ENCODE measurements around the gene STAT3. TPM values are rescaled to one million over a fixed set of nuclear protein-coding genes. Genes with fewer than 3 reads are reported as not detected.
"Not testable (repeated sequence)": the region's sequence is repeated elsewhere in the genome, so short reads cannot be mapped to it uniquely, and the experiment has no call there.

The STAT3 gene
- total RNA-seq, 1 donor from 2014 or later = 68.8 TPM

DNA sequence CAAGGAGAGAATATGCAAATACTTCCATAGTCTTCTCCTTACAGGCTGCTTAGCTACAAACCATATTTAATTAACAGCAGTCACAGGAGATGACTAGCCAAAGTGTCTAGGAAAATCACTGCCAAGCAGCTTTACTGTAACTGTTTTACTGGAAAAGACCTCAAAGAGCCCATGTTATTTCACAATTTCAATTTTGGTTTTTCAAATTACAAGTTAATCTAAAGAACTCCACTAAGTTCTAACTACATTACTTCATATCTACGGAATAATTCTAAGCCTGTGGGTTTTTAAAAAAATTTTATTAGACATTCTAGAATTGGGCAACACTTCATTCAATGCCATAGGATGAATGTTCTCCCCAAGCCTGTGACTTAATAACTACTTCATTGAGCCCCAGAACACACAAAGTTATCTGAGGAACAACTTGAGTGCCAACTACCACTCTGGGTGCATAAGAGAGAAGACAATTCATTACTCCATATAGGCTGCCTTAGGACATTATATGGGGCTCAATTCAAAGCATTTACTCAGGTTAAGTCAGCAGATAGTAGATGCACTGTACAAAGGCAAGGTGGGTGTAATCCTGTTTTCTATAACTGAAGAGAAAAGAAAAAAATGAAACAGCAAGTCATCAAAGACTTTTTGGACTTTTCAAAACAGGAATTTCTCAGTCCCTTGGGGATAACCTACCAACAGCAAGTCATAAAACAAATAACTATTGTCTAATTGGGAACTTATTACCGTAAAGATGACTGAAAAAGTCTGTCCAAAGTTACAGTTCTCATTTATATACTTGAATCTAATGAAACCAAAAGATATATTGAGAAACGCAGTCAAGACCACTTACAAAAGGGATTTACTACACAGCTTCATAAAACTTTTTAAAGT lies 33.0 kb downstream of the STAT3 start:
- no peak for DNase-seq (ENCODE audit: low read depth in 2 of 2)

DNA sequence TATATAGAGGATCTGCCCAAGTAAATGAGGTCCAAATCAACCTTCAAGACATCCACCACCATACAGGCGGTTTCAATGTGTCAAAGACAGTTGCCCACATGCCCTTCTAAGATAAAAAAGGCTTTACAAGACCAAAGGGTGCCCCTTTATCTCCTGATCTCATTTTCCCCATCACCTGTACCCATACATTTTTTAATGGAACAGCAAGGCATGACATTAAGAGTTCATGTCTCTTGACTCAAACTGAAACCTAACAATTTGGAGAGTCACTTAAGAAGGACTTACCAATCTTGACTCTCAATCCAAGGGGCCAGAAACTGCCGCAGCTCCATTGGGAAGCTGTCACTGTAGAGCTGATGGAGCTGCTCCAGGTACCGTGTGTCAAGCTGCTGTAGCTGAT lies 40.1 kb downstream of the STAT3 start:
- DNase-seq (ENCODE audit: low read depth in 2 of 2) = no peak

DNA sequence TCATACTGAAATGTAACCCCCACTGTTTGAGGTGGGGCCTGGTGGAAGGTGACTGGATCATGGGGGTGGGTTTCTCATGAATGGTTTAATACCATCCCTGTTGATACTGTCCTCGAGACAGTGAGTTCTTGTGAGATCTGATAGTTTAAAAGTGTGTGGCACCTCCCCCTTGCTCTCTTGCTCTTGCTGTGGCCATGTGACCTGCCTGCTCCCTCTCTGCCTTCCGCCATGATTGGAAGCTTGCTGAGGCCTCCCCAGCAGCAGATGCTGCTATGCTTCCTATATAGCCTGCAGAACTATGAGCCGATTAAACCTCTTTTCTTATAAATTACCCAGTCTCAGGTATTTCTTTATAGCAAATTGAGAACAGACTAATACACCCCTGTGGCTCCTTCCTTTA lies 40.6 kb downstream of the STAT3 start:
- DNase-seq (ENCODE audit: low read depth in 2 of 2) = no peak

DNA sequence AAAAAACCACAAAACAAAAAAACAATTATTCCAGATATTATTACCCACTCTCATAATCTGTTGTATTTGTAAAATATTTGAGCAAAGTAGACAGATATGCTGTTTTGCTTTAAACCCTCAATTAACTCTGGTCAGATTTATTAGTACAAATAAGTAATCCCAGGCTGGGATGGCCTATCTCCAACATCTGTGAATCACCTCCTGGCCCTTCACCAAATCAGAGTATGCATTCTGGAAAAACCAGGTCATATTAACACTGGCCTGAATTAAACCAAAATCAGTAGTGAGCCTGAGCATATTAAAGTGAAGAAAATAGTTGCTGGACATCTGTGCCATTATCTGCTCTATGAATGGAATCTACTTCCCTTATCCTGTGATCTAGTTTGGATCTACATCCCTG lies 41.0 kb downstream of the STAT3 start:
- peak; percentile 76 to 79 for DNase-seq (ENCODE audit: low read depth in 2 of 2)

DNA sequence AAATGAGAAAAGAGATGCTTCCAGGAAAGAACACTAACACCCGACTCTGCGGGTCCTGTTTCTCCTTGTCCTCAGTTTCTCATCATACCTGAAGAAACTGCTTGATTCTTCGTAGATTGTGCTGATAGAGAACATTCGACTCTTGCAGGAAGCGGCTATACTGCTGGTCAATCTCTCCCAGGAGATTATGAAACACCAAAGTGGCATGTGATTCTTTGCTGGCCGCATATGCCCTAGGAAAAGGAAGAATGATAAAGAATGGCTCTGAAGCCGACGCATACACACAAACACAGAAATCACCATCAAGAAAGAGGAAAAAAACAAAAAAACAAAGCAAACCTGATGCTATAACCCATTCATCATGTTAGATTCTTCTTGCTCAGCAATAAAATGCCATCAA lies 41.8 kb downstream of the STAT3 start:
- DNase-seq (ENCODE audit: low read depth in 2 of 2) = no peak

DNA sequence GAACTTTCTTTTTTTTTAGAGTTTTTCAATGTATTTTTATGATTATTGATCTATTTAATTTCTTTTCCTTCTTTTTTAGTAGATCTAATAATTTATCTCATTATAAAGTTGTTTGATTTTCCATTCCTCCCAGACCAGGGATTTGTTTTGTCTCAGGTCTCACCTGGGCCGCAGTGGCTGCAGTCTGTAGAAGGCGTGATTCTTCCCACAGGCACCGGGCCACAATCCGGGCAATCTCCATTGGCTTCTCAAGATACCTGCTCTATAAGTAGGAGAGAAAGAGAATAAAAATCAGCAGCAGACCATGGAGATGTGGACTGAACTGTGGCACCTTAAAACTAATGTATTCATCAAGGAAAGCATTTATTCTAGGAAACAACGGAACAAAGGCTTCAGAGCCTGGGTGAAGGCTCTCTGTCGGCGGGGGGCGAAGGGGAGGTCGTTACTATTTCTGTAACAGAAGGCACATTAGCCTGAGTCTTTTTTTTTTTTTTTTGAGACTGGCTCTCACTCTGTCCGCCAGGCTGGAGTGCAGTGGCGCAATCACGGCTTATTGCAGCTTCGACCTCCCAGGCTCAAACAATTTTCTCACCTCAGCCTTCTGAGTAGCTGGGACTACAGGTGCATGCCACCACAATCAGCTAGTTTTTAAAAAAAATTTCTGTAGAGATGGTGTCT lies 42.7 kb downstream of the STAT3 start:
- no peak for DNase-seq (ENCODE audit: low read depth in 2 of 2)

DNA sequence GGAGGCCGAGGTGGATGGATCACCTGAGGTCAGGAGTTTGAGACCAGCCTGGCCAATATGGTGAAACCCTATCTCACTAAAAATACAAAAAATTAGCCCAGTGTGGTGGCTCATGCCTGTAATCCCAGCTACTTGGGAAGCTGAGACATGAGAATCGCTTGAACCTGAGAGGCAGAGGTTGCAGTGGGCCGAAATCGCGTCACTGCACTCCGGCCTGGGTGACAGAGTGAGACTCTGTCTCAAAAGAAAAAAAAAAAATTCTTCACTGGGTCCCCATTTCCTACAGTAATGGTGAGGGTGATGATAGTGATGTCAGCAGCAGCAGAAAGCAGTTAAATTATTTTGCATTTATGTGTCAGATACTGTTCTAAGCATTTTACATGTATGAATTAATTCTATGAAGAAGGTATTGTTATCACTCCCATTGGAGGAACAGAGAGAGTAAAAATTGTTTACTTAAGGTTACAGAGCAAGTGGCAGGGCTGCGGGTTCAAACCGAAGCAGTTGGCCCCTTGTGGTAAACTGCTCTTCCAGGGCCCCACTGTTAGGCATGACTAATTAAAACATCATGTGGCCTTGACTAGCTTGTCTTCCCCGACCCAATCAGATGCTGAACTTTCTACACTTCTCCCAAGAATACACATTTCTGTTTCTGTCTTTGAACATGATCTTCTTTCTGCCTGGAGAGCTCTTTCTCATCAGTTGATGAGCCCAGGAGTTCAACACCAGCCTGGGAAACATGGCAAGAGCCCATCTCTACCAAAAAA lies 45.8 kb downstream of the STAT3 start:
- no peak for DNase-seq (ENCODE audit: low read depth in 2 of 2)

DNA sequence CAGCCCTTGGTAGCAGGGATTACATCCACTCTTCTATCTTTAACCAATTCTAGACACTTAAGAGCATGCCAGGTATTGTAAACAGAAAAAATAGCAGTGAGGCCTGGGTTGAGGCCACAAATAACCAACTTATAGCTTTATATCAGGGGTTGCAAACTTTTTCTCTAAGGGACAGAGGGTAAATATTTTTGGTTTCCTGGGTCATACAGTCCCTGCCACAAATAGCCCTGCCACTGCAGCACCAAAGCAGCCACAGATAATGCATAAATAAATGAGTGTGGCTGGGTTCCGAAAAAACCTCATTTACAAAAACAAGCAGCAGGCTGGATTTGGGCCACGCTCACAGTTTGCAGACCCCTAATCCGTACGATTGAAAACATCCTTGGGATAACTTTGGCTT lies 46.7 kb downstream of the STAT3 start:
- no peak for DNase-seq (ENCODE audit: low read depth in 2 of 2)

DNA sequence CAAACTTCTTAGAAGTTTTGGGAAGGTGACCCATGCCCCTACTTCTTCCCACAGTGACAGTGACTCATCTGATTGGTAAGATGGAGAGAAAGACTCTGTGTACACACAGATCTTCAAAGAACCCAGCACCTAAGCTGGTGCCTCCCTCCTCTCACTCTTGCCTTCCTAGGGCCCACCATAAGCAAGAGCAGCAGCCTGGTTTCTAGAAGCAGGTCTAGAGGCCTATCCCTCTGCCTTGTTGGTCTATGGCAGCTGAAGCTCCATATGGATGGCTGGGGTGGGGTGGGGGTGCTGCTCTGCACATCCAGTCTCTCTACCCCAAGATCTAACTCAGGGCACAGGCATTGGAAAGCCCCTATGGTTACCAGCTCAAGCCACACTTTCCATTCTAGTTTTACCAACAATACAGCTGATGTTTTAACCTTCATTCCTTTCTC lies 47.5 kb downstream of the STAT3 start:
- no peak for DNase-seq (ENCODE audit: low read depth in 2 of 2)

DNA sequence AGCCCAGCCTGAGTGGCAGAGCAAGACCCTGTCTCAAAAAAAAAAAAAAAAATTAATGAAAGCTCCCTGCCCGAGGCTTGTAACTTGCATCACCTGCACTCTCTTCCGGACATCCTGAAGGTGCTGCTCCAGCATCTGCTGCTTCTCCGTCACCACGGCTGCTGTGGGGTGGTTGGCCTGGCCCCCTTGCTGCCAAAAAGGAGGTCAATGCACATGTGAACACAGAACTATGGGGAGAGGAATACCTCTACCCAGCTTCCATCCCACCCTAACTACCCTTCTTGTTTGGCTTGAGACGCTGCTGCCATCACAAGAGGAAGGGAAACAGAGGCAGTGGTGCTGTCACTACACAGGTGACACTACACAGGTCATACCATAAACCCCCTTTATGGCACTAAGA lies 49.0 kb downstream of the STAT3 start:
- DNase-seq (ENCODE audit: low read depth in 2 of 2) = no peak

DNA sequence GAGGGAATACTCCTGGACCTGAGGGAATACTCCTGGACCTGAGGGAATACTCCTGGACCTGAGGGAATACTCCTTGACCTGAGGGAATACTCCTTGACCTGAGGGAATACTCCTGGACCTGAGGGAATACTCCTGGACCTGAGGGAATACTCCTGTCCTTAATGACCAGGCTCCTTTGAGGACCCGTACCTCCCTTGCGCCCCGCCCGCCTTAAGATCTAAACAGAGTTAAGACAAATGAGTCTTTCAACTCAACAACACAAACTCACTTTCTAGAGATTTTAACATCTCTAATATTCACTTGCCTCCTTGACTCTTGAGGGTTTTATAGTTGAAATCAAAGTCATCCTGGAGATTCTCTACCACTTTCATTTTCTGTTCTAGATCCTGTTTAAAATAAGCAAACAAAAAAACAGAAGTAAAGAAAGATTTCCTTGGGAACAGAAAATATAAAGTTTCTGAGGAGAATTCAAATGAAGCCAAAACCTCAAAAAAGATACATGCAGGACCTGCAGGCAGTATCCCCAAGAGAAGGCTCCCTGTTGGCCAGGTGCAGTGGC lies 49.7 kb downstream of the STAT3 start:
- DNase-seq (ENCODE audit: low read depth in 2 of 2) = no peak

DNA sequence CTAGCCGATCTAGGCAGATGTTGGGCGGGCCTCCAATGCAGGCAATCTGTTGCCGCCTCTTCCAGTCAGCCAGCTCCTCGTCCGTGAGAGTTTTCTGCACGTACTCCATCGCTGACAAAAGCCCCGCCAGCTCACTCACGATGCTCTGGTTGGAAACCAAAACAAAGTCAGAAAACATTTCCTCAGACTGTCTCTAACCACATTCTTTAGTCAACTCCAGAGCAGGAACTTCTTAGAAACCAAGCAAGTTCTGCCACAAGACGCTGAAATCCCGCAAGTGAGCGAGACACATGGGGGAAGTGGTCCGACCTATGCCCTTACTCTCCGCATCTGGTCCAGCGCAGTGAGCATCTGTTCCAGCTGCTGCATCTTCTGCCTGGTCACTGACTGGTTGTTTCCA lies 50.8 kb downstream of the STAT3 start:
- DNase-seq (ENCODE audit: low read depth in 2 of 2) = no peak

DNA sequence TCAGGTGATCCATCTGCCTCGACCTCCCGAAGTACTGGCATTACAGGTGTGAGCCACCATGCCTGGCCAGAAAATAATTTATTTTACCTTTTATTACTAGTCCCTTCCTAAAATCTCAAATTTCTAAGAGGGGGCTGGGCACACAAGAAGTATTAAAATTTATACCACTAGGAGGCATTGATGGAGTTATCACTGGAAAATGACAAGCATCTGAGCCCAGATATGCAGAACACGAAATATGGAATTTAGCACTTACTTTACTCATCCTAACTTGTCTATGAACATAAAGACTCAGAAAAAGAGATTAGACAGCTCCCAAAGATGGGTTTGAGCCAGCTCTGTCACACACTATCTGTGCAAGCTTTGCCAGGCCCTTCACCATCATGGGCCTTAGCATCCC lies 53.6 kb downstream of the STAT3 start:
- DNase-seq (ENCODE audit: low read depth in 2 of 2) = no peak

DNA sequence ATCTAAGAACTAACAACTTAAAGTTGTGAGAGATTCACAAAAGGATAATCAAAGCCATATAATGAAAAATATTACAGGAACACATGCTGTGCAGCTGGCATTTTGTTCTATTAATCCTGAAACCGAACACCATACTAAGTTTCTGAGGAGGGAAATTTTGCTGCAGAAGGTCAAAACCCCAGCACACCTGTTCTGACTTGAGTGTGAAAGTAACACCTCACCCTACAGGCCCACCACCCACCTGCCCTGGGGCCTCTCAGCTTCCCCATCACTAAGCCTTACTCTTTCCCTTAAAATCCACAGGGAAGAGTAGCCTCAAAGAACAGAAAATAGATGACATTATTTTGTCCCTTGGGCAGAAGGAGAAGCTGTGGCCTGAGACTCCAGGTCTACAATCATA lies 55.2 kb downstream of the STAT3 start:
- DNase-seq (ENCODE audit: low read depth in 2 of 2) = no peak

DNA sequence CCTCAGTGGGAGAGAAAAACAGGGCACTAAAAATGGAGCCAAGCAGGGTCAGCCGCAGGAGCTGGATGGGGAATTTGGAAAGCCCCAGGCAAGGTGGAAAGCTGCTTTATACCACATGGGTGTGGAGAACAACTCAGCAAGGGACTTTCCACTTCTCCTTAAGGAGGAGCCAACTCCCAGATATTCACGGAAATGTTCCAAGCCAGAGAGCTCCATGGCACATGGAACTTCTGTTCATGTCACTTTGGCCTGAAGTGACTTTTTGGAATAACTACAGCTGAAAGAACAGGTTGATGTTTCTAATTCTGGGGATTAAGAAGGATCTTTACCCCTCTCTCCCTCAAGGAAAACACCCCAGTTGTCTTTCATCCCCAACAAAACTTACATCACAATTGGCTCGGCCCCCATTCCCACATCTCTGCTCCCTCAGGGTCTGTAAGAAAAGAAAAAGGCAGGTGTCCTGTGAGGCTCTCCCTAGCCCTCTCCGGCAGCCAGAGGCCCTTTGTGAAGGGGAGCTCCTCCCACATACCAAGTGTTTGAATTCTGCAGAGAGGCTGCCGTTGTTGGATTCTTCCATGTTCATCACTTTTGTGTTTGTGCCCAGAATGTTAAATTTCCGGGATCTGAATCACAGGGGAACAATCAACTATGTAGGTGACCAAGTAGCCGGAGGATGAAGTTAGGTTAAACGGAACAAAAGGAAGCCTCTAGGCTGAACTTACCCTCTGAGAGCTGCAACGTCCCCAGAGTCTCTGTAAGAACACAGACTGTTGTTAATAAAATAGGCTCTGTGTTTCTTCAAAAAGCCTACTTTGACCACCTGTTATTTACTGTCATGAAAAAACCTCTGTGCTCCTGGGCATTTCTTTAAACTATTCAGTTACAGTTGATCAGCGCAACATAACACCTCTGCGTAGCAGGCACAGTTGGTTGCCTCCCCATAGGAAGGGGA lies 58.9 kb downstream of the STAT3 start:
- DNase-seq (ENCODE audit: low read depth in 2 of 2) = peak in 1 of 2 donors; percentile 69

DNA sequence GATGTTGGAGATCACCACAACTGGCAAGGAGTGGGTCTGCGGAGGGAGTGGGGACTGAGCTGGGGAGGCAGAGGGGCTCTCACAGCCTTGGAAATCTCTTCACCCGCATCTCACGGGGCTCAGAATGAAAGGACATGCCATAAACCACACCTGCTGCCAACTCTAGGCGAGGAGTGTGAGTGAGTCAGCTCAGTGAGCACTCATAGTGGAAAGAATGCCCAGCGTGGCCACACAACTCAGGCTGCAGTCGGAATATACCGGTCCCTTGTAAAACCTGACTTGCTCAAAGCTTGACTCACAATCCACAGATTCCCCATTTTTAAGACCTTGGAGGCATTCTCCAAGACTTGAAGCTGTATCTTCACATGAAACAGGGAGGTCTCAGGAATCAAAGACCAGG lies 63.2 kb downstream of the STAT3 start:
- peak; percentile 36 to 74 for DNase-seq (ENCODE audit: low read depth in 2 of 2)

DNA sequence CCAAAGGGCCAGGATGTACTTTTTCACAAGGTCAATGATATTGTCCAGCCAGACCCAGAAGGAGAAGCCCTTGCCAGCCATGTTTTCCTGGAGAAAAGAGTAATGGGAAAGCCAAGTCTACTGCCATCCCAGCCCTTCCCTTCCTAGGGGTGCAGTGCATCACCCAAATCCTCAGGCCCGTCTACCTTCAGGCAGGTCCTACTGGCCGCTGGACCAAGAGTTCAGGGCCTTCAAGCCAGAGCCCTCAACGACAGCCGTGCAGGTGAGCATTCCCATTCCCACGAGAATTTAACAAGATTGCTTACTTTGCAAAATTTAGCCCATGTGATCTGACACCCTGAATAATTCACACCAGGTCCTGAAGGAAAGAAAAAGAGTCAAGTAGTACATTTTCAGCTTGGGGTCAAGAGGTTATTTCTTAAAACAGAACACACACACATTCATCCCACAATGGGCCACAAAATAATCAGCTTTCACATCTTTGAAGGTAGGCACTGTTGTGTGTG lies 64.9 kb downstream of the STAT3 start:
- no peak for DNase-seq (ENCODE audit: low read depth in 2 of 2)

DNA sequence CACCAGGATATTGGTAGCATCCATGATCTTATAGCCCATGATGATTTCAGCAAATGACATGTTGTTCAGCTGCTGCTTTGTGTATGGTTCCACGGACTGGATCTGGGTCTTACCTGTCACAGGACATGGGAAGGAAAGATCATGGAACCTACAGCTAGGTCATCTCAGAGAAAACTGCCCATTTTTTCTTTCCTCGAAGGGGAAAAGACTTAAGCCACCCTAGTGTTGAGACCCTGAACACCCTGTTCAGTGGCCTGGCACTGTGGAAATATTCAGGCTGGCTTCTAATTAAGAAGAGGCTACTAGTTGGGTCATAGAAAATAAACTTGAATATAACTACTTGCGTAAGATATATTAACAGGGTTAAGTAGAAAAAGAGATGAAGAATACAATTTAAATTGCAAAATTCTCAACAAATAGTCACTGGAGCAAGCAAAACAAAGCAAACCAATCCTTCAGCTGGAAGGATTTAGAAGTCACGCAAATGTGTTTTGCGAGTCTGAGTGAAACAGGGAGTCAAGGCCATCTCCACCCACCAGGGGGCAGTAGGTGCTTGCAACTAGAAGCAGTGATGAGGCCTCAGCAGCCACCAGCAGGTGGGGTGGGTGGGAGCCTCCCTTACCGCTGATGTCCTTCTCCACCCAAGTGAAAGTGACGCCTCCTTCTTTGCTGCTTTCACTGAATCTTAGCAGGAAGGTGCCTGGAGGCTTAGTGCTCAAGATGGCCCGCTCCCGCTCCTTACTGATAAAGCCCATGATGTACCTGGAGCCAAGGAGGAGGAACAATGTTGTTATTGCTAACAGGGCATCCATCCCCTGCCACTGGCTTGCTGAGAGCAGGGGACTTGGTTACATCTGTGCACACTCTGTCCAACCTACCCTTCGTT lies 65.6 kb downstream of the STAT3 start:
- DNase-seq (ENCODE audit: low read depth in 2 of 2) = peak; percentile 89 to 95

DNA sequence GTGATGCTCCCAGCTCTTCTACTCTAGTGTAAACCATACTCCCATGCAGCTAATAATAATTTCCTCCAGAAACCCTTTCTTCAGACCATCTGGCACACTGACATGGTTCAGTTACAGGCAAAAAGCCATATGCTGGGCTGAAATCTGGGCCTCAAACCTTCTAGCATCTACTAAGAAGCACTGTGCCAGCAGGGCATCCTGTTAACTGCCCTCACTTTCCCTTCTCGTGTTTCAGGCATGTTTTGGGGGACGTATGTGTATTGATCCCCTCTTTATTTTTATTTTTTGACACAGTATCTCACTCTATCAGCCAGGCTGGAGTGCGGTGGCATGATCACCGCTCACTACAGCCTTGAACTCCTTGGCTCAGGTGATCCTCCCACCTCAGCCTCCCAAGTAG lies 66.7 kb downstream of the STAT3 start:
- no peak for DNase-seq (ENCODE audit: low read depth in 2 of 2)

DNA sequence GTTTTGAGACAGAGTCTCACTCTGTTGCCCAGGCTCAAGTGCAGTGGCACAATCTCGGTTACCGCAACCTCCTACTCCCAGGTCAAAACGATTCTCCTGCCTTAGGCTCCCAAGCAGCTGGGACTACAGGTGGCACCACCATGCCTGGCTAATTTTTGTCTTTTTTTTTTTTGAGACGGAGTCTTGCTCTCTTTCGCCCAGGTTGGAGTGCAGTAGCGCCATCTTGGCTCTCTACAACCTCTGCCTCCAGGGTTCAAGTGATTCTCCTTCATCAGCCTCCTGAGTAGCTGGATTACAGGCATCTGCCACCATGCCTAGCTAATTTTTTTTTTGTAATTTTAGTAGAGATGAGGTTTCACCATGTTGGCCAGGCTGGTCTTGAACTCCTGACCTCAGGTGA lies 70.3 kb downstream of the STAT3 start:
- not testable (repeated sequence) for DNase-seq (ENCODE audit: low read depth in 2 of 2)

All from dermis microvascular lymphatic vessel endothelial cell (primary cell).